NCI-H510A (cell line): Measurements from ENCODE around the gene FGF18.
A peak's percentile ranks its signal among the peaks of the same experiment; 100 is the strongest.
"Not testable (repeated sequence)": the region's sequence is repeated elsewhere in the genome, so short reads cannot be mapped to it uniquely, and the experiment has no call there.

Source experiments
- DNase-seq: peaks from one replicate; lab custom pipeline; 2025; lab: John Stamatoyannopoulos, UW

The FGF18 gene

DNA sequence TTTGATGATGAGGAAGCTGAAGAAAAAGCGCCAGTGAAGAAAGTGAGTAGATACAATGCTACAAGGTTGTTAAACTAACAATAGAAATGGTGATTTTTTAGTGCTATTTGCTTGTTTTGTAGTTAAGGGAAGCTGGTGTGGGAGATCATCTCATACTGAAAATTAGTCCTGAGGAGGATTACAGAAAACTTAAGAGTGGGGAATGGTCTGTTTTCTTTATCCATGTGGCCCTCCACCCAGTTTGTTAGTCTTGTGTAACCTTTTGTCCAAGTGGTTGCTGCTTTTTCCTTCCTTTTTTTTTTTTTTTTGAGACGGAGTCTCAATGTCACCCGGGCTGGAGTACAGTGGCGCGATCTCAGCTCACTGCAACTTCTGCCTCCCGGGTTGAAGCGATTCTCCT, 19.3 kb upstream of the FGF18 start:
- no peak for DNase-seq

- no peak for DNase-seq
Observed at GRCh38 chr5:171401167-171401947, 18.1 kb upstream of the FGF18 start.

- not testable (repeated sequence) for DNase-seq
Observed at GRCh38 chr5:171402751-171403150, 16.7 kb upstream of the FGF18 start.

DNA sequence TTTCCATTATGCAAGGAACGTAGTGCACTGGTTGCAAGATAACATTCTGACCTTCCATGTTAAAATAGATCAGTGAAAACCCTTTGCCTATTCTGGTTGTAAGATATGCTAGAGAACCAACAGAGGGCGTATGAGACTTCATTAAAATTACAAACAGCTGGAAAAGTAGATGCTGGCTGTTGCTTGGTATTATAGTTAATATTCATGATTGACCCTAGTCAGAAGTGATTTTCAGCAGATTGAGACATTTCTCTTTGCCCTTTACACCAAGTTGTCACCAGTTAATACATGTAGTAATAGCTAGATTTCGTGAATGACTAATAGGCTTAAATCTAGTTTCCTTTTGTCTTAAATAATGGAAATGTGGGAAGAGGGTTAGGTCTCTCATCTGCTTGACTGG, 13.8 kb upstream of the FGF18 start:
- DNase-seq: no peak

DNA sequence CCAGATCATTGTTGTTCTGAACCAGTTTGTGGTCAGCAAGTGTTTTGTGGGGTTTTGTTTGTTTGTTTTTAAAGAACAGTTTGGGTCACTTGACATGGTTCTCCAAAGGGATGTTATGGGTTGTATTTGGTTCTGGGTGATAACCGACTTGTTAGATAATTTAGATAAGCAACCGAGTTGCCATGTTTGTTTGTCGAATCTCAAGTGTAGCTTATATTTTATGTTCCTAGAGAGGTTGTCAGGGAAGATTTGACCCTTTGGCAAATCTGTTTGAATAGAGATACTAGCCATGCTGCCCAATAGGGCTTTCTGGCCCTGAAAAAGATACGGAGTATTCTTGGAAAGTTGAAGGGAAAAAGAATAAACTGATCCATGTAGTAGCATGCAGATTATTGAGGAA, 12.2 kb upstream of the FGF18 start:
- DNase-seq: no peak

DNA sequence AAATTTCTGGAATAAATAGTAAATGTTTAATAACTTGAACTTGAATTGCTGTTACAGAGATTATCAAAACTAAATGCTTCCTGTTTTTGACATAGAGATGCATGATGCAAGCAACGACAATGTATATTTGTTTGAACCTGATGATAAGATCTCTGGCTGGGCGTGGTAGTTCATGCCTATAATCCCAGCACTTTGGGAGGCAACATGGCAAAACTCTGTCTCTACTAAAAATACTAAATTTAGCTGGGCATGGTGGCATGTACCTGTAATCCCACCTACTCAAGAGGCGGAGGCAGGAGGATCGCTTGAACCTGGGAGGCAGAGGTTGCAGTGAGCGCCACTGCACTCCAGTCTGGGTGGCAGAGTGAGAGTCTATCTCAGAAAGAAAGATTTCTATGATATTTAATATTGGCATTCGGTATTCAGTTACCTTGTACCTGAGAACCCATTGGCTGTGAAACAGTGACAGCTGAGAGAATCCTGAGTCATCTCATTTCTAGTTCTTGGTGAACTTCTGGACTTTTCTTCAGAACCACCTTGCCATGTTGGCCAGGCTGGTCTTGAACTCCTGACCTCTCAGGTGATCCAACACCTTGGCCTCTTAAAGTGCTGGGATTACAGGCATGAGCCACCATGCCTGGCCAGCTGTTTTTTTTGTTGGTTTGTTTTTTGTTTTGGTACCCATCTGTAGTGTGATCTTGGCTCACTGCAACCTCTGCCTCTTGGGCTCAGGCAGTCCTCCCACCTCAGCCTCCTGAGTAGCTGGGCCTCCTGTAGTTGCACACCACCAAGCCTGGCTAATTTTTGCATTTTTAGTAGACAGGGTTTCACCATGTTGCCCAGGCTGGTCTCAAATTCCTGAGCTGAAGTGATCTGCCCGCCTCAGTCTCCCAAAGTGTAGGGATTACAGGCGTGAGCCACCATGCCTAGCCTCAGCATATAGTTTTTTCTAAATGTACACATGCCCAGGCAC, 10.0 kb upstream of the FGF18 start:
- no peak for DNase-seq

DNA sequence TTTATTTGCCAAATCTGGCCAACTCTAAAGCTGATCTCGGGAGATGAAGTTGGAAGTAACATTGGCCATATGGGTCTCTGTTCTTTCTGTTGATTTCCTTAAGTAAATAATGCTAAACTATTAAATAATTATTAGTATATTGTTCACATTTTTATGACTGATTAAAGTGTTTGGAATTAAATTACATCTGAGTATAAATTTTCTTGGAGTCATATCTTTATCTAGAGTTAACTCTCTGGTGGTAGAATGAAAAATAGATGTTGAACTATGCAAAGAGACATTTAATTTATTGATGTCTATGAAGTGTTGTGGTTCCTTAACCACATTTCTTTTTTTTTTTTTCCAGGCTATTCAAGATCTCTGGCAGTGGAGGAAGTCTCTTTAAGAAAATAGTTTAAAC, 9.3 kb upstream of the FGF18 start:
- DNase-seq: no peak

- no peak for DNase-seq
Observed at GRCh38 chr5:171412186-171412585, 7.3 kb upstream of the FGF18 start.

DNA sequence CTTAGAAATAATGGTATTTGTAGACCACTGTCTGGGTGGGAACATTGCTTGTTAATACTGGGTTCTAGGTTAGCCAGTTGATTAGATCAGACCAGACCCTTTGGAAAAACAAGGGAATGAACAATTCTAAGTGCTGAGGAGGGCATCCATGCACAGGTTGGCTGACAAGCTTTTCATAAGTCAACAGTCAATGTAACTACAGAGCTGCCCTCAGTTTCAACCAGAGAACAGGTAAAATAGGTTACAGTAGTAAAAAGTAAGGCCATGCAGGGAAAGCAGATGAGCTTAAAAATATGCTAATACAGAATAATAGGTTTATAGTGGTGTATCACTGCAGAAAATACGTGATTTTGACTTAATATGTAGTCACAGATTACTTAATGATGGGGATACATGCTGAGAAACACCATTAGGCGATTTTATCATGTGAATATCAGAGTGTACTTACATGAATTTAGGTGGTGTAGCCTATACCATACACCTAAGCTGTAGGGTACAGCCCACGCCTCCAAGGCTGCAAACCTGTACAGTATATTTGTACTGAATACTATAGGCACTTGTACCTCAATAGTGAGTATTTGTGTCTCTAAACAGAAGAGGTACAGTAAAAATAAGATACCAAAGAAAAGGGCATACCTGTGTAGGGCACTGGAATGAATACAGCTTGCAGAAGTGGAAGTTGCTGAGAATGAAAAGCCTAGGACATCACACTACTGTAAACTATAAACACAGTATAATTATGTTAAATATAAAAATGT, 6.1 kb upstream of the FGF18 start:
- no peak for DNase-seq

DNA sequence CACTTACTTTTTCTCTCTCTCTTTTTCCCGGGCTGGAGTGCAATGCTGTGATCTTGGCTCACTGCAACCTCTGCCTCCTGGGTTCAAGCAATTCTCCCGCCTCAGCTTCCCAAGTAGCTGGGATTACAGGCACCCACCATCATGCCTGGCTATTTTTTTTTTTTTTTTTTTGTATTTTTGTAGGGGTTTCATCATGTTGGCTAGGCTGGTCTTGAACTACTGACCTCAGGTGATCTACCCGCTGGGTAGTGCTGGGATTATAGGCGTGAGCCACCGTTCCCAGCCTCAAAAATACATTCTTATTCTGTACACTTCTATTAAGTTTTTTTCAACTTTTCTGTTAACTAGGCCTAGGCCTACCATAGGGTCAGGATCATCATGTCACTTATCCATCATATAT, 5.5 kb upstream of the FGF18 start:
- not testable (repeated sequence) for DNase-seq

DNA sequence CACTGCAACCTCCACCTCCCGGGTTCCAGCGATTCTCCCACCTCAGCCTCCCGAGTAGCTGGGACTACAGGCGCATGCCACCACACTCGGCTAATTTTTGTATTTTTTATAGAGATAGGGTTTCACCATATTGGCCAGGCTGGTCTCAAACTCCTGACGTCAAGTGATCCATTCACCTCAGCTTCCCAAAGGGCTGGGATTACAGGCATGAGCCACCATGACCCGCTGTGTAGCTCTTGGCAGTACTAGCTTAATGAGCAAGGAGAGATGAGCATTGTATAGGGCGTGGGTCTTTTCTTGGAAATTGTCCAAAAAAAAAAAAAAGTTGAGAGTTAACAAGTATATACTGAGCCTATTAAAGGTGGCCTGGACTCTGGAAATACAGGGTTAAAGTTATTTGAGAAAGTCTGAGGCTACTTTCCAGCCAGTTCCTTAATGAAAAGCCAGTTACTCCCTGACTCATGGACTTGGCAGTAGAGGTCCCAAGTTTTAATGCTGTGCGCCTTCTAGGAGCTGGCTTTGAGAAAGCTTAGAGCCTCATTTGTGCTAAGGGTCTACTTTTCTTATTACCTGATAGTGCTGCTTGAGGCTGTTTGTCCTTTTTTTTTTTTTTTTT, 4.2 kb upstream of the FGF18 start:
- no peak for DNase-seq

GRCh38 chr5:171416160-171417049, 3.0 kb upstream of the FGF18 start:
- no peak for DNase-seq

DNA sequence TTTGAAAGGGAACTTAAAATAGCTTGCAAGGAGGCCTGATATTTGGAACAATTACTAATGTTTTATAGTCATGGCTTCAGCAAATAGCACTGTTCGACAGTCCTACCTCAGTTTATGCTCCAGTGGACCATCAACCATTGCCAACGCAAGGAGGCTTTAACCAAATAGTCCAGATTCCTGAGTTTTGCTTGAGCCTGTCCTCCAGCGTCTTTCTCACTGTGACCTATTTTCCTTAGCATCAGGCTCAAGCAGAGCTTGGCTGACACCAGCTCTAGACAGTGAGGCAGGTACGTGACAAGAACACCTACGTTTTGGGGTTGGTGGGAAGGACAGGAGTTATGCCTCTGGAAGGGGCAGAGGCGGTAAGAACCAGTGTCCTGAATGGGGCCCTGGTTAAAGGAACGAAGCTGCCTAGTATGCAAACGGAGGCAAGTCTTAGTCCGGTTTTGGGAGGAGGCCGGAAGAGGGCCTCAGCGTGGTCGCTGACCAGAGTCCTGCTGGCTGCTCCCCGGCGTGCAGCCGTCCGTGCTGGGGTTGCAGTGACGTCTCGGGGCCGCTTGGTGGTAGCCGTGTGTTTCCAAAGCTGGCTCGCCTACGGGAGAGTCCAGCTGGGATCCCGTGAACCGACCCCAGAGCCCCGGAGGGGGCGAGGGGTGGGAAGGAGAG, 998 bp upstream of the FGF18 start:
- DNase-seq: no peak

DNA sequence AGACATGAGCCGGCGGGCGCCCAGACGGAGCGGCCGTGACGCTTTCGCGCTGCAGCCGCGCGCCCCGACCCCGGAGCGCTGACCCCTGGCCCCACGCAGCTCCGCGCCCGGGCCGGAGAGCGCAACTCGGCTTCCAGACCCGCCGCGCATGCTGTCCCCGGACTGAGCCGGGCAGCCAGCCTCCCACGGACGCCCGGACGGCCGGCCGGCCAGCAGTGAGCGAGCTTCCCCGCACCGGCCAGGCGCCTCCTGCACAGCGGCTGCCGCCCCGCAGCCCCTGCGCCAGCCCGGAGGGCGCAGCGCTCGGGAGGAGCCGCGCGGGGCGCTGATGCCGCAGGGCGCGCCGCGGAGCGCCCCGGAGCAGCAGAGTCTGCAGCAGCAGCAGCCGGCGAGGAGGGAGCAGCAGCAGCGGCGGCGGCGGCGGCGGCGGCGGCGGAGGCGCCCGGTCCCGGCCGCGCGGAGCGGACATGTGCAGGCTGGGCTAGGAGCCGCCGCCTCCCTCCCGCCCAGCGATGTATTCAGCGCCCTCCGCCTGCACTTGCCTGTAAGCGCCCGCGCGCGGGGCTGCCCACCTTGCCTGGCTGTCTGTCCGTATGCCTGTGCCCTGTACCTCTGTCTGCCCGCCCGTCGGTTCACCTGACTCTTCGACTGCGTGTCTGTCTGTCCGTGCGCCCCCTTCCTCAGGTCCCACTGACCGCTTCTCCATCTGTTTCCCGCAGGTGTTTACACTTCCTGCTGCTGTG, 412 bp downstream of the FGF18 start:
- DNase-seq: peak; percentile 16

DNA sequence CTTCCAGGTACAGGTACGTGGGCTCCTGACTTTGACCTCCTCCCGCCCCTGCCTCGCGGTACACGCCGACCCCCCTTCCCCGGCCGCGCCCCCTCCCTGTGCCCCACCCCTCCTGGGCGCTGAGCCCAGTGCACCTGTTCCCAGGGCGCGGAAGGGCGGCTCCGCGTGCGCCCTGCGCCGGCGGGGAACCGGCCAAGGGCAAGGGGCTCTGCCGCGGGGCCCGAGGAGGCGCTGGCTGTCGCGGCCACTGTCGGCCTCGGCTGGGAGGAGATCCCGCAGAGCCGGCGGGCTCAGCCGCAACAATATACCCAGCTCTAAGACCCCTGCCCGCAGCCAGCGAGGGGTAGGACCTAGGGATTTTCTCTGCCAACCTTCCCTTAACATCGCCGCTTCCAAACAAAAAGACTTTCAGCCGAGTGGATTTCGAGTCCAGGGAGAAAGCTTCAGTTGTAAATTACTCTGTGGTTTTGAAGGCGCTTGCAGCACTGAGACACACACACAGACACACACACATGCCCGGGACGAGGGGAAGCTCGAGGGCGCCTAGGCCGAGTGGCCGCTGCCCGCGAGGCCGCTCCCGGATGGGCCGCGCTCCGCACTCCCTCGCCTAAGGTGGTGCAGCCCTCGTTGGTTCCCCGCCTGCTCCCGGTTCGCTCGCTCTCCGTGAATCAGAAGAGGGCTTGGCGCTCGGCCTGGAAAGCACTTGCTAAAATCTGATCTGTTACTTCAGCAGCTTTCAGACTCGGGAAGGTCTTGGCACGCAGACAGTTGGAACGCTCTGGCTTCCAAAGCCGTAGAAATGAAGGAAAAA, 1.2 kb downstream of the FGF18 start:
- no peak for DNase-seq

GRCh38 chr5:171421331-171422262, 2.1 kb downstream of the FGF18 start:
- no peak for DNase-seq

DNA sequence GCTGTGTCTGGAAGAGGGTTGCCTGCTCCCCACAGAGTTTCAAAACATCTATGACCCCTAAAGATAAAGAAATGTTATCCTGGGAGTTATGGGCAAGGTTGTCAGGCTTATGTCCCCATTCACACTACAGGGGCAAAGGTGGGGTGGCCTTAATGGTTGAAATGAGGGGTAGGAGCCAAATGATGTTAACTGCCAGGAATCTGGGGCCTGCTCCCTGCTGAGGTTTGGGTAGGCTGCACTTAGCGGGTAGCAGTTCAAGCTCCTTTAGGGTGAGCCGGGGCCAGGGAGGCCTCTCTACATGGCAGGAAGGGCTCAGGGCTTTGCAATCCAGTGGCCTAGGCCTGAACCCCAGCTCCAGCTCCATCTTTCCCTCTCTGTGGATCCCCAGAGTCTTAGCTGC, 3.0 kb downstream of the FGF18 start:
- no peak for DNase-seq
